KBM-7 (cell line): Measurements from ENCODE around the gene ELMO1.

Source experiments
- DNase-seq: peaks from one replicate; pipeline ENCODE4 v3.0.0-alpha.2; 2015
- in situ Hi-C: fragments of 300-500 bp; cut with MboI; formaldehyde crosslinking; loops from 2 replicates; pipeline ENCODE4 v1.14.3; 2020; ENCODE audit warnings: low sequenced_read_pairs, low pct_unique_long_range_greater_than_20kb, mixed read lengths

The ELMO1 gene

DNA sequence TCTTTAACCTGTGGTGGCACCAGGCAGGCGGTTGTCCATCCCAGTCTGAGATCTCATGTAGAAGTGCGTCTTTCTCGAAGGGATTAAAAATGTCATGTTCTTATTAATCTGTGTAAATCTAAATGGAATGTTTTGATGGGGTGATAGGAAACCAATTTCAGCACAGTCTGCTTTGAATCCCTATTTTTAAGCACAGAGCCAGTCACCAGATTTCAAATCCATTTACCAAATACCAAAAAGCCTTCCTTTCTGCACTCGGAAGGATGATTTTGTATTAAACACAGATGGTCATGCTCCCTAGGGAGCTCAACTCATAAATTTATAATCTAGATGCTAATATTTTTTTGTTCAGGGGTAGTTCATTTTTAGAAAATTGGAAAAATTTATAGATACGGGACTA lies 563.8 kb downstream of the ELMO1 start:
- DNase-seq, result no peak
- in situ Hi-C loops, result no loop called here

DNA sequence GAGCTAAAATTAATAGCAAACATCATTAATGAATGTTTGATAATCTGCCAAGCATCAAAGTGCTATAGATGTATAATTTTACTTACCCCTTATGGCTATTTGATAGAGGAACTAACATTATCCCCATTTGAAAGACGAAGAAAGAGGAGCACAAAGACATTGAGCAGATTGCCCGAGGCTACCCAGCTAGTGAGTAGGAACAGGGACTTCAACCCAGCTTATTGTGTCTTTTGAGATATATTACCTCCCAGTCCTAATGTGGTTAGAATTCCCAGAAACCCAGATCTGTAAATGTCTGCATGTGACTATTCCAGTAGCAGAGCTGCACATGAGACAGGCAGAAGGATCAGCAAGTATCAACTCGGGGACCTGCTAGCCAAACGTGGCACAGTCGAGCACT lies 564.3 kb downstream of the ELMO1 start:
- in situ Hi-C loops, result no loop called here
- DNase-seq, result no peak

DNA sequence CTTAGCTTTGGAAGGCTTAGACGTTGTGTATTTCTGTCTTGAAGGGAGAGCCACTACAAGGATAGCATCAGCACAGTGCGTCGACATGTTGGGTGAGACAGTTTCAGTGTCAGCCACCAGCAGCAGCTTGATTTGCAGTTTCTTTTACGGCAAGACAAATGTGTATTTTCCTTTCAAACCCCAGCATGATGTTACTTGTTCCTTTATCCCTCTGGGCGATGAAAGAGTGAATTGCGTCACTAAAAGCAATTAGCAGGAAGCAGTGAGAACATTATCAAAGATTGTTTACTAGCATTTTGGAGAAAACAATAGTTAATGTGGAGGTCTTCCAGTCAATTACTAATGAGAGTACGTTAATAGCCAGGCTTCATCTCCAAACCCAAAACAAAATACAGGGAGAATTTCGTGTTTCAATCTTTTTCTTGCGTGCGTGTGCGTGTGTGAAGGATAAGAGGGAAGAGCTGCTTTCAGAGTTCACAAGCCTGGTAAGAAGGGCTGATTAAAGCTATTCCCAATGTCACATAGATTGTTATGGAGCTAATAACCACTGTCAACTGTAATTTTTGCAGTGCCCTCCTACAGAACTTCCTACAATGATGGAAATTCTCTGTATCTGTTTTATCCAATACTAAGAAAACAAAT lies 567.3 kb downstream of the ELMO1 start:
- no peak for DNase-seq
- in situ Hi-C loops, result no loop called here

DNA sequence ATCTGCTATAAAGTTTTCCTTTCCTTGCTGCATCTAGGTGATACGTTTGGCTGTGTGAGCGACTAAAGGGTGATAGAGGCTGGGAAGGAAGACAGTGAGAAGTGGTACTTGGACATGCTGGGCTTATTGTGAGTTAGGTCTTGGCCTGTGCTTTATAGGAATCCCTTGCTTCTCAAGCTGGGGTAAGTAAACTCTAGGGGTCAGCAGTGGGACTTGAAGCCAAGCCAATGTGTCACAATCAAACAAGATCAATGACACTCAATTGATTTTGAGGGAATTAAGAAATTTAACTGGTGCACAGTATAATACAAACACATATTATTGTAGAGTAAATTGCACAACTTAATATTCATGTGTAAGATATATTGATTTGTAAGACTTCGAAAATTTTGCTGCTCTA lies 568.6 kb downstream of the ELMO1 start:
- in situ Hi-C loops, result no loop called here

DNA sequence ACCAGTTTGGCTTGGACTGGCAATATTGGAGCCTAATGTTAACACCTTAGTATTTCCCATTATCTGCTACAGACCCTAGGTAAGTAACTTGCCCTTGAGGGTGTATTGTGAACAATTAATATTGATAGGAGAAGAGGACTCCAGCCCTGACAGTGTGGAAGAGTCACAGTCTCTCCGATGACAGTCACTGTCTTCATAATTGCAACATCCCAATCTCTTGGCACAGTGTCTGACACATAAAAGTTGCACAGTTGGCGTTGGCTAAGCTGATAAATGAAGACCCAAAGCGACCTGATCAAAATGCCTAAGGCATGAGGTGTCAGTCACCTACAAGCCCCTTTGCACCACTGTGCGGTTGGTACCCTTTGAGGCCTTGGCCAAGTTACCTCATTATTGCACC lies 569.6 kb downstream of the ELMO1 start:
- no peak for DNase-seq
- in situ Hi-C loops, result no loop called here

More for the DNA sequence above, 568.6 kb downstream of the ELMO1 start:
- no peak for DNase-seq

DNA sequence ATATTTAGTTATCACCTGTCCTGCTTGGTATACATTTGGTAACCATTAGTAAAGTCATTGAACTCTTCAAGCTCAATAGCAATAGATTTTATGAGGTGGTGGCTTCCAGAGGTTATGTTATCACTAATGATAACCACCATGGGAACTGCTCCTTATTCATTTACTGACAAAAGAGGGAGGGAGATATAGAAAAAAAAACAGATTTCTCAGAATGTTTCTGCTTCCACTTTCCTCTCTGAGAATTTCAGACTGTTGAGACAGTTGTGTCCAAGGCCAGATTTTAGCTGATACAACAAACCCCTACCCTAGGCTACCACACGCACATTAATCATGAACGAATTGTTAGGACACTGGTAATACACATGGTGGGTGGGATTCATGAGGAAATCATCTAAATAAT lies 570.4 kb downstream of the ELMO1 start:
- DNase-seq, result no peak
- in situ Hi-C loops, result no loop called here

DNA sequence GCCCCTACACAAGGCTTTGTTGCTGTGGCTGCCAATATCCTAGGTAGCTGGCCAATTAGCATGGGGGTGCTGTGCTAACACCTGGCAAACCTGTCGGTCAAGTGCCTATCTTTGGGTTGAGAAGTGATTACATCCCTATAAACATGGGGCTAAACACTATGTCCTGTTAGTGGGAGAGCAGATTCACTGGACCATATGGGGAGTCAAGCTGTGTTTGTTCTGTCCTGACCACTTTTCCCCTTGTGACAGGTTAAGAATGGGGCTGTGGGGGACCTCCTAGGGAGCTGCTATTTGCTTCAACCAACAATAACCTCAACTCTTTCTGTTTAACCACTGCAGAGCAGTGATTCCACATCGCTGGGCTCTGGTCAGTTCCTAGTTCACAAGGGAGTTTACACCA lies 572.9 kb downstream of the ELMO1 start:
- in situ Hi-C loops, result no loop called here
- no peak for DNase-seq

DNA sequence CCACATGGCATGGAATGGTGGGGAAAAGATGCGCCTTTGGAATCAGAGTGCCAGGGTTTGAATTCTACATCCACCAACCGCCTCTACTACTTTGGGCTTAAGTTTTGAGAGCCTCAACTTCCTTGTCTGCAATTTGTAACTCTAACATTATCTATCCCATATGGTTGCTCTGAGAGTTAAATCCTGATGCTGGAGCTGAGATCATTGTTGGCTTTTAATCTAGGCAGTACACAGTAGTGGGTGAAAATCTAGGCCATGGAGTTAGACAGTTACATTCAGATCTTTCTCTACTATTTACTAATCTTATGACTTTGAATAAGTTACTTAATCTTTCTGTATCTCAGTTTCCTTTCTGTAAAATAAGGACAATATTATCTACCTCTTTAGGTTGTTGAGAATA lies 574.6 kb downstream of the ELMO1 start:
- DNase-seq, result no peak
- in situ Hi-C loops, result no loop called here

DNA sequence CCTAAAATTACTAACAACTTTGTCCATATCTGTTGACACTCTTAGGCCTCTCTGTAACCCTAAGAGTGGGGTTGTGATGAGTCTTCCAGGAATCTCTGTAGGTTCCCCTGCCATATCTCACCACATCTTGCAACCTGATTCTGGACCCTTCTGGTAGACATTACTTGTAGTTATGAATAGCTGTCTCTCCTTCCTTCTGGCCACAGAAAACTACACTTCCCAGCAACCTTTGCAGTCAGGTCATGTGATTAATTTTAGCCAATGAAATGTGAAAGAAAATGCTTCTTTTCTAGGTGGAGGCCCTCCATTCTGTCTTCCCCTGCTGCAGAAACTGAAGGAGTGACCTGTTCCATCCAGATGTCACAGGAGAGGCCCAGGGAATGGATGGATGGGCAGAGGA lies 576.8 kb downstream of the ELMO1 start:
- DNase-seq, result peak; percentile 28
- in situ Hi-C loops, result no loop called here

DNA sequence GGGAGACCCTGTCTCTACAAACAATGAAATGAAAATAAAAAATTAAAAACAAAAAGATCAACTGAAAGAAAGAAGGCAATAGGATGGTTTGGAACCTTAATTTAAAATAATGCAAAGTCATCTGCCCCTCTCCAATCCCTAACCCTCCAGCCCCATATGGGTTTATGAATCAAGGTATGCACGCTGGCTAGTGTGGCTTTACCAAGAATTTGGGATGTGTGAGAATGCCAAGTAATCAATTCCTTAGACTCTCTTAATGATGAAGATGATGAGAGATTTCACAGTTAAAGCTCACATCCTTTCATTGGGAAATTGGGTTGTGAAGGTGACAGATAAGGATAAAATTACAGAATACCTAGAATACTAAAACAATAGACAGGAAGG lies 577.3 kb downstream of the ELMO1 start:
- in situ Hi-C loops, result no loop called here
- DNase-seq, result no peak

DNA sequence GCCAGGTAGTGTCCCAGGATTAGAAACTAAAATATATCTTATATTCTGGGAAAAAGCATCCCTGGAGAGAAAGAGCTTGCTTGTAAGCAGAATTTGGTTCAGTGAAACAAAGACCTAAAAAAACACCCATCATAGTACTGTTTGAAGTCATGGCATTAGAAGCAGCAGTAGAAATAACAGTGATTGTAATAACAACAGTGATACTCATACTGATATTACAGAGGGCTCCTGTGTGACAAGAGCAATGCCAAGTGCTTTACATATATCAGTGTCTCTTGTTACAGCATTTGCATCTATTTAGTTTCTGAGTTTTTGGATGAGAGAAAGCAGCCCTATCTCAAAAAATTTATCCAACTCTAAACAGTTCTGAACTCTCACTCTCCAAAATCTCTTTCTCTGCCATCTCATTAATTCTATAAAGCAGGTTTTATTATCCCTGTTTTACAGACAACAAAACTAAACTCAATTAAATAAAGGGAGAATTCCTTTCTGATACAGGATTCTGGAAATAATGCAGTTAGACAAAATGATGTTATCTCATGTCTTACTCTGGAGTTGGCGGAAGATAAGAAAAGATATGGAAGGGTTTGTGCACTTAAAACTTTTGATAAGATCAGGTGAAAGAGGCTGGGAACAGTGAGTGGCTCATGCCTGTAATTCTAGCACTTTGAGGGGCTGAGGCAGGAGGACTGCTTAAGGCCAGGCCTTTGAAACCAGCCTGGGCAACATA lies 577.9 kb downstream of the ELMO1 start:
- DNase-seq, result no peak
- in situ Hi-C loops, result no loop called here

DNA sequence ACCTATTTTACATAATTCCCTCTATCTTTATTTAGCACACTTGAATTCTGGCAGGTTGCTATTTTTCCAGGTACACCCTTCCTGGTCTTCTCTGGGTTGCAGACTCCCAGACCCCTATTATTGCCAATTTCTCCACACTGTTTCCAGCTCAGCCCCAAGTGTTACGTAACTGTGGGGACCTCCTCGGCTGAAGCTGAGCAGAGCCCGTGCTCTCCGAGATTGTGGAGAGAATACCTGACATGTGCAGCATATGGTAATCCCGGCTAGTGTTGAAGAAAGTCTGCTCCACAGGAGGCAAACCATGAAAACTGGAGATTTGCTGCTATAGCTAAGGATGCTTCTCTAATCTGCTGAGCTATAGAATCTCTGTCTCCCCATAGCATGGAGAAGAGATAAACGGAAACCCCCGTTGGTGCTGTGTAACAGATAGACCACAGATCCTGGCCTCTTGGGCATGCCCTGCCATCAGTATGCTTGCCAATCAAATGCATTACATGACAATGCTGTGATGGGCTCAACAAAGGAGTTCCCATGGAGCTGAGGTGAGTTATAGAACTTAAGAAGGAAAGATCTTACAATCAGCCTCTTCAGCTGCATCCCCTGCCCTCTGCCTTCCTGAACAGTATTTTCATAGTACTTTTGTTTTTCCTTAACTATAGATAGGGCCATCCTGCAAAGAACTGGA lies 579.8 kb downstream of the ELMO1 start:
- in situ Hi-C loops, result no loop called here
- no peak for DNase-seq

DNA sequence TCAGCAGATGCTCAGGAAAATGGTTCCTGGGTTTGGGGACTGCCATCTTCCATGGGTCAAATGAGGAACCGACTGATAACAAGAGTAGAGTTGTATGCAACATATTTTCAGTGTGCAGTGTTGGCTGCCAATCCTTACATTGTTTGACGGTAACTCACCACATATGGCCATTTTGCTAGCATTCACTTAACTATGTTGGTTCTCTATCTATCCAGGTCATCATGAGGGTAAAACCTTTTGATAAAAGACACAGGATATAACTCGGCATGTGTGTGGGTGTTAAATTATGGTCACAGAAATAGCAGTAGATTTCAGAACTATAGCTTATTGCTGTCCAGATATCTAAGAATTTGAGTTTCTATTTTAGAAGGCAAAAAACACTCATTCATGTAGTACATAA lies 583.6 kb downstream of the ELMO1 start:
- no peak for DNase-seq
- in situ Hi-C loops, result no loop called here

DNA sequence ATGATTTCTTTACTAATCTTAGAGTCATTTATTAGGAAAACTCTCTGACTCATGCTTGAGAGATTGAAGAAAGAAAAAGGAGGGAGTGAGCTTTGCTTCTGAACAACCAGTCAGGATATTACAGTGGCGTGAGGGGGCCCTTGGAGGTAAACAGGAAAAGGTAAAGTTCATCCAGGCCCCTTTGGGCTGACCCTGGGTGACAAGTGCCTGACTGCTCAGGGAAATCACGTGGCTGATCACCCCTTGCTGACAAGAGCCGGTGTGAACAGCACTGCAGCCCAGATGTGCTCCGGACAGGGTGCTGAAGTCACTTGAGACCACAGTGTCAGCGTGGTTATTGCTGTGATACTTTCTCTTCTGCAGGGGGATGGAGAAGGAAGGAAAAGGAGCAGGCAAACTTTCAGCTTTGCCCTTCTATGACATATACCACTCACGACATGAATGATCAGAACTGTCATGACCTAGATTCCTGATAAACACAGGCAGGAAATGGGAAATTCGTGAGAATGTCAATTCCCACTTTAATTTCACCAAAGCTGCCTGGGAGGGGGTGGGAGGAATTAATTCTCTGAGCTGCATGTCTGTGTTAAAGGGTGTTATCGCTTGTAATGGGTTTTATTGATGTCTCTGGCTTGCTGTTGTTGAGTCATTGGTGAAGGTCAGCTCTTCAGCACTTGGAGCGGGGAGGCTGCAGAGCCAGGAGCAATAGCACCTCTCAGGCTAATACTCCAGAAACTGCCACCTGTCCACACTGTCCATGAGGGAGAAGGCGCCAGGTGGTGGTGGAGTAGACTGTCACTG lies 584.6 kb downstream of the ELMO1 start:
- DNase-seq, result no peak
- in situ Hi-C loops, result no loop called here

DNA sequence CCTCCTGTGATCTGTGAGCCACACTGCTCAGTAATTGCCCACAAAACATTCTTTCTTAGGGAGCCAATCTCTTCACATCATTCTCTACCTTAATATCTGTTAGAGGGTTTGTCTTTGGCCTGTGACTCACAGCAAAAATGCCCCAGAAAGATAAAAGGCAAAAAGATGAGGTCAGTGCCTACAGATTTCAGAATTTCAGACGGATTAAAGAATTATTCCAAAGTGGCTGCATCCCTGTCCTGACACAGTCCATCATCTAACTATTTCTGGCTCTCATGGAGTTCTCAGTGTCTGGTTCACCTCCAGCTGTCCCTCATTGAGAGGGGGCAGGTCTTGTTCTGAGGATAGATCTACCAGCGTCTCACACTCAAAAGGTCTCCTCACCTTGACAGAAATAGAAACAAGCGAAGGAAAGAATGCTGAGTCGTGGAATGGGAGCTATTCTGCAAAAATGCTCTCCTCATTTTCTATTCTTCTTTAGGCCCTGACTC lies 585.8 kb downstream of the ELMO1 start:
- in situ Hi-C loops, result no loop called here
- no peak for DNase-seq

DNA sequence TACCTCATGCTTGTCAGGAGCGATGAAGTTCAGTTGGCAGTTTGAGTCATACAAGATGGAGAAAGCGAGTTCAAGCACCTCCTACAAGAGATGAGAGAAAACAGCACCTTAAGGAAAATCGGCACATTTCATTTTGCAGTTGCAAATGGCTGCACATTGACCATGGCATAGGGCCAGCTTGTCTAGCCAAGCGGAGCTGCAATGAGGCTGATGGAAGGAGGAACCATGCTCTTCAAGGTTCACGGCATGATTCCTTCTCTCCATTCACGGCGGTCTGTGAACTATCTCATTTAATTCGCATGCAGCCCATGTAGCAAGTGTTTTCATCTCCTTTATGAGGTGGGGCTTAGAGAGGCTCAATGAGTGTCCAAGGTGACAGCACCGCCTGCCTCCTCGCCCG lies 587.0 kb downstream of the ELMO1 start:
- in situ Hi-C loops, result no loop called here
- DNase-seq, result no peak

DNA sequence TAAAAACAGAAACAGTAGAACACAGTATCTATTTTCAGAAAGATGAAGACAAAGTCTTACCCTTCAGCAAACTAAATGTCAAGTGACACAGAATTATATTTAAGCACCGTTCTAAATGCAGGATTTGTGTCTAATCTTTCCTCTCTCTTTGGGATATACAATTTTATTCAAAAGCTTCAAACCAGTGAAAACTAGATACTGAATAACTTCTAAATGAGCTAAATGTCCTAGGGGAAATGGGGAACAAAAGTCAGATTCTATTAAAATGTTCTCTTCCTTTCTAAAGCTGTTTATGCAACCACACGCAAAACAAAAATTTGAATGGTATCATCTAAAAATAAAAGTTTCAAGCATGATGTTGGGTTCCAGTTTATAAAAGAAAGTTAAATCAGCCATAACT lies 588.0 kb downstream of the ELMO1 start:
- in situ Hi-C loops, result no loop called here
- no peak for DNase-seq

DNA sequence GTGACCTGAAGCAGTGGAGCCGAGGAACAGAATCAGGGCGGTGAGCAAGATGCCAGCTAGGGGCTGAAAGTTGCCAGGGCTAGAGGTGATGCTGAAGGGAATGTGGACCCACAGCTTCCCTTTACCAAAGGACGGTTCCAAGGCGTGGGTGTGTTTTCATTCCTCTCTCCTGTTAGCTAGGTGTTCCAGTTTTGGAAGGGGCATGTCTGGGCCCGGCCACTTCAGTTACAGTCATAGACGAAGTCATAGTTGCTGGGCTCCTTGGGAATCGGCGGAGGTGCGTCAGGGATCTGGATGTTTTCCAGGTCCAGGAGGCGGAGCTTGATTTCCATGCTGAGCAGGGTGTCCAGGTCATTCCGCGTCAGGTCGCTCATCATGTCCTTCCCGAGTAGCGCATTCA lies 593.3 kb downstream of the ELMO1 start:
- DNase-seq, result no peak
- in situ Hi-C loops, result no loop called here

DNA sequence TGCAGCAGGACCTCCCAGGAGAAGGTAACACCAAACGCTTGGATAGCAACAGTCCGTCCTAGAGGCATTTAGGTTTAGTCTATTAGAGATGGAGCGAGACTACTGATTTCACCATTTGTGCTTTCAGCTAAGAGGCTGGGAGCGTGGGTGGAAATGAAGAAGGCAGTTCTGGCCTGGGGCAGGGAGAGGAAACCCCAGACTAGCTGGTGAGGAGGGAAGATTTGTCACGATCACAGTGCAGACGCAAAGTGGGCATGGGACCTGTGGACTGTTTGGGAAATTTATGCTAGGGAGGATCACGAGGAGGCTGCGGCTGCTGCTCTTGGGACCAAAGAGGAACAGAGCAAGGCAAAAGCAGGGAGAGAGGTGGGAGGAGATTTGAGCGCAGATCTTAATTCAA lies 594.0 kb downstream of the ELMO1 start:
- no peak for DNase-seq
- in situ Hi-C loops, result no loop called here

DNA sequence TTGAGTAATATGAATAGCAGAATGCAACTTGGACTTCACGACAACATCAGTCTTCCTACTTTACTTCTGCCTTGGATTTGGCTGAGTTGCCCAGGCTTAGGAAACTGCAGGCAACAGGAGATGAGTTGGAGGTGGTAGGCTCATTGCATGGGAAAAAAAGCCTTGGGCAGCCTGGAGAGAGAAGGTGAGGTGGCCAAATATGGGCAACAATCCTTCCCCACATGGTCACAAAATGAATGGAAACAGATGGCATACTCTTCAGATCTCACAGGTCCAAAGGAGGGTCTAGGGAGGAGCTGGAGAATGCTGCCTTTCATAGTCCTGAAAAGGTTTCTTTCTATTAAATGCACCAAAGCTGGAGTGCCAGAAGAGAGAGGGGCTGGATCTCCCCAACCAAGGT lies 595.7 kb downstream of the ELMO1 start:
- in situ Hi-C loops, result no loop called here
- DNase-seq, result no peak
